Activated CD4-positive, alpha-beta T cell treated with anti-CD3 and anti-CD28 coated beads, Interleukin-2, amount 10 ng/mL, durations not matched to agents 24 days and 14 days (primary cell): ENCODE data around the gene PPP1R3D. TPM values are rescaled to one million over a fixed set of nuclear protein-coding genes. Genes with fewer than 3 reads are reported as not detected.
"Not testable (repeated sequence)": the region's sequence is repeated elsewhere in the genome, so short reads cannot be mapped to it uniquely, and the experiment has no call there.

Source experiments
- DNase-seq: peaks from one replicate; pipeline ENCODE4 v3.0.0; 2022
- H3K27ac Mint-ChIP-seq: one replicate; pipeline ENCODE4 v1.8.0; 2022; ENCODE audit warnings: mild to moderate bottlenecking, mixed read lengths
- H3K27me3 Mint-ChIP-seq: one replicate; pipeline ENCODE4 v1.8.0; 2022; ENCODE audit warnings: mixed read lengths
- H3K36me3 Mint-ChIP-seq: one replicate; pipeline ENCODE4 v1.8.0; 2022; ENCODE audit warnings: low read depth, mild to moderate bottlenecking, mixed read lengths
- H3K4me1 Mint-ChIP-seq: one replicate; pipeline ENCODE4 v1.8.0; 2021; ENCODE audit warnings: mixed read lengths
- H3K4me3 Mint-ChIP-seq: one replicate; pipeline ENCODE4 v1.8.0; 2022; ENCODE audit warnings: mild to moderate bottlenecking, moderate library complexity, mixed read lengths
- H3K9me3 Mint-ChIP-seq: one replicate; pipeline ENCODE4 v1.8.0; 2021; ENCODE audit warnings: mixed read lengths
- intact Hi-C: fragments of 100-400 bp; cut with micrococcal nuclease; formaldehyde crosslinking; loops from one replicate; pipeline ENCODE4 v1.15.1; 2023
- total RNA-seq: library from RNA; stranded (reverse); gene quantifications from 2 replicates; pipeline ENCODE4 v1.2.3, GENCODE V29; 2022

PPP1R3D gene
- total RNA-seq, 1 donor from 2014 or later, result 6.4 TPM

- Mint-ChIP-seq H3K36me3 (no peaks in the 10 kb centered on the region), H3K9me3 (no peaks in the 10 kb centered on the region), H3K4me3 (no peak overlapping the region), H3K27ac (no peak overlapping the region), H3K4me1 (peaks cover 8% of the 10 kb centered on the region), H3K27me3 (peaks cover 26% of the 10 kb centered on the region)
- no peak for DNase-seq
- intact Hi-C loops, result no loop called here
Measured at GRCh38 chr20:59925899-59926298, 14.2 kb downstream of the PPP1R3D start.

- intact Hi-C loops, result no loop called here
- peaks cover 8% of the 10 kb centered on the region for H3K4me1 Mint-ChIP-seq
Measured at GRCh38 chr20:59925359-59925758, 14.7 kb downstream of the PPP1R3D start.

GRCh38 chr20:59923514-59923913 is 16.6 kb downstream of the PPP1R3D start:
- no peak overlapping the region for H3K27ac Mint-ChIP-seq
- H3K9me3 Mint-ChIP-seq, result no peaks in the 10 kb centered on the region
- DNase-seq, result no peak
- H3K27me3 Mint-ChIP-seq, result peaks cover 23% of the 10 kb centered on the region
- H3K36me3 Mint-ChIP-seq, result no peaks in the 10 kb centered on the region
- no peak overlapping the region for H3K4me3 Mint-ChIP-seq
- intact Hi-C loops, result no loop called here
- peaks cover 2% of the 10 kb centered on the region for H3K4me1 Mint-ChIP-seq

More at GRCh38 chr20:59925359-59925758, 14.7 kb downstream of the PPP1R3D start:
- Mint-ChIP-seq H3K27ac (no peak overlapping the region), H3K27me3 (peaks cover 26% of the 10 kb centered on the region), H3K36me3 (no peaks in the 10 kb centered on the region), H3K9me3 (no peaks in the 10 kb centered on the region), H3K4me3 (no peak overlapping the region)
- no peak for DNase-seq

- intact Hi-C loops, result no loop called here
- peaks cover 2% of the 10 kb centered on the region for H3K4me1 Mint-ChIP-seq
- H3K36me3 Mint-ChIP-seq, result no peaks in the 10 kb centered on the region
- peaks cover 22% of the 10 kb centered on the region for H3K27me3 Mint-ChIP-seq
- DNase-seq, result no peak
- H3K9me3 Mint-ChIP-seq, result no peaks in the 10 kb centered on the region
- no peak overlapping the region for H3K4me3 Mint-ChIP-seq
- no peak overlapping the region for H3K27ac Mint-ChIP-seq
Measured at GRCh38 chr20:59920944-59921343, 19.2 kb downstream of the PPP1R3D start.

GRCh38 chr20:59912609-59913008 is 27.5 kb downstream of the PPP1R3D start:
- intact Hi-C loops, result no loop called here
- no peak overlapping the region for H3K27ac Mint-ChIP-seq
- peaks cover 2% of the 10 kb centered on the region for H3K4me1 Mint-ChIP-seq
- no peak overlapping the region for H3K4me3 Mint-ChIP-seq
- no peaks in the 10 kb centered on the region for H3K36me3 Mint-ChIP-seq
- no peak for DNase-seq
- peaks cover 3% of the 10 kb centered on the region for H3K27me3 Mint-ChIP-seq
- H3K9me3 Mint-ChIP-seq, result no peaks in the 10 kb centered on the region

GRCh38 chr20:59911041-59911440 is 29.1 kb downstream of the PPP1R3D start:
- peaks cover 2% of the 10 kb centered on the region for H3K4me1 Mint-ChIP-seq
- no peak for DNase-seq
- H3K36me3 Mint-ChIP-seq, result no peaks in the 10 kb centered on the region
- H3K4me3 Mint-ChIP-seq, result no peak overlapping the region
- intact Hi-C loops, result no loop called here
- no peaks in the 10 kb centered on the region for H3K9me3 Mint-ChIP-seq
- peaks cover 5% of the 10 kb centered on the region for H3K27me3 Mint-ChIP-seq
- no peak overlapping the region for H3K27ac Mint-ChIP-seq

- Mint-ChIP-seq H3K27me3 (peaks cover 8% of the 10 kb centered on the region), H3K9me3 (no peaks in the 10 kb centered on the region), H3K36me3 (no peaks in the 10 kb centered on the region), H3K4me3 (no peak overlapping the region), H3K27ac (no peak overlapping the region), H3K4me1 (peaks cover 2% of the 10 kb centered on the region)
- DNase-seq, result no peak
- intact Hi-C loops, result no loop called here
Measured at GRCh38 chr20:59908855-59909254, 31.2 kb downstream of the PPP1R3D start.

- no peaks in the 10 kb centered on the region for H3K36me3 Mint-ChIP-seq
- H3K9me3 Mint-ChIP-seq, result no peaks in the 10 kb centered on the region
- H3K27me3 Mint-ChIP-seq, result peaks cover 17% of the 10 kb centered on the region
- H3K4me1 Mint-ChIP-seq, result no peaks in the 10 kb centered on the region
- H3K4me3 Mint-ChIP-seq, result no peak overlapping the region
- no peak overlapping the region for H3K27ac Mint-ChIP-seq
- DNase-seq, result no peak
- intact Hi-C loops, result no loop called here
Measured at GRCh38 chr20:59903621-59904020, 36.5 kb downstream of the PPP1R3D start.

- intact Hi-C loops, result no loop called here
- DNase-seq, result no peak
- Mint-ChIP-seq H3K27me3 (peaks cover 17% of the 10 kb centered on the region), H3K4me1 (no peaks in the 10 kb centered on the region), H3K4me3 (no peak overlapping the region), H3K9me3 (no peaks in the 10 kb centered on the region), H3K36me3 (no peaks in the 10 kb centered on the region), H3K27ac (no peak overlapping the region)
Measured at GRCh38 chr20:59902470-59902869, 37.6 kb downstream of the PPP1R3D start.

GRCh38 chr20:59895908-59896307 is 44.2 kb downstream of the PPP1R3D start:
- Mint-ChIP-seq H3K4me1 (no peaks in the 10 kb centered on the region), H3K9me3 (no peaks in the 10 kb centered on the region), H3K27me3 (peaks cover 10% of the 10 kb centered on the region), H3K4me3 (no peak overlapping the region), H3K27ac (no peak overlapping the region), H3K36me3 (no peaks in the 10 kb centered on the region)
- intact Hi-C loops, result no loop called here
- DNase-seq, result no peak

- Mint-ChIP-seq H3K27me3 (peaks cover 6% of the 10 kb centered on the region), H3K36me3 (peaks cover 2% of the 10 kb centered on the region), H3K27ac (no peak overlapping the region), H3K4me1 (no peaks in the 10 kb centered on the region), H3K9me3 (peaks cover 3% of the 10 kb centered on the region), H3K4me3 (no peak overlapping the region)
- intact Hi-C loops, result no loop called here
- DNase-seq, result no peak
Measured at GRCh38 chr20:59891581-59891980, 48.5 kb downstream of the PPP1R3D start.

- DNase-seq, H3K27me3 Mint-ChIP-seq, H3K27ac Mint-ChIP-seq, H3K9me3 Mint-ChIP-seq, H3K4me1 Mint-ChIP-seq, H3K4me3 Mint-ChIP-seq, intact Hi-C loops, H3K36me3 Mint-ChIP-seq: not testable (repeated sequence)
Measured at GRCh38 chr20:59890035-59890434, 50.1 kb downstream of the PPP1R3D start.

- H3K36me3 Mint-ChIP-seq, result peaks cover 2% of the 10 kb centered on the region
Measured at GRCh38 chr20:59888050-59888449, 52.1 kb downstream of the PPP1R3D start.

More at GRCh38 chr20:59888050-59888449, 52.1 kb downstream of the PPP1R3D start:
- Mint-ChIP-seq H3K4me1 (no peaks in the 10 kb centered on the region), H3K27ac (no peak overlapping the region), H3K4me3 (no peak overlapping the region), H3K27me3 (no peaks in the 10 kb centered on the region), H3K9me3 (peaks cover 3% of the 10 kb centered on the region)
- DNase-seq, result no peak
- intact Hi-C loops, result no loop called here
